ENCODE measurements around the gene CTIF.
A peak's percentile ranks its signal among the peaks of the same experiment; 100 is the strongest.

Gene CTIF

GRCh38 chr18:48533340-48534070 is 5.3 kb upstream of the CTIF start:
- DNase-seq = no peak

DNA sequence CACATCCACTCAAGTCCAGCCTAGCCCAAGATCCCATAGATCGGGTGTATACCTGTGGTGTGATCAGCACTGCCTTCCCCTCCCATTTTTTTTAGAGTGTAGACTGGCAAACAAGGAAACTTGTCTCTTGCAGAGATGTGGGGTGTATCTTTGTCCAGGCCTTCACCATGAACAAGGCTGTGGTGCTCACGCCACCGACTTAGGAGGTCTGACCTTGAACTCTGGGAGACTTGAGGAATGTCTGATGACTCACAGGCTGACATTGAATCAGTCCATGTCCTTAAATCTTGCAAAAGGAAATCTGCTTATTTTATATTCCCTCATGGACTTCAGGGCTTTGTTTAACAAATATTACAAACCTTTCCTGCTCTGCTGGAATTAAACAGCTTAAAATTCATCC is 4.5 kb upstream of the CTIF start:
- DNase-seq = no peak

DNA sequence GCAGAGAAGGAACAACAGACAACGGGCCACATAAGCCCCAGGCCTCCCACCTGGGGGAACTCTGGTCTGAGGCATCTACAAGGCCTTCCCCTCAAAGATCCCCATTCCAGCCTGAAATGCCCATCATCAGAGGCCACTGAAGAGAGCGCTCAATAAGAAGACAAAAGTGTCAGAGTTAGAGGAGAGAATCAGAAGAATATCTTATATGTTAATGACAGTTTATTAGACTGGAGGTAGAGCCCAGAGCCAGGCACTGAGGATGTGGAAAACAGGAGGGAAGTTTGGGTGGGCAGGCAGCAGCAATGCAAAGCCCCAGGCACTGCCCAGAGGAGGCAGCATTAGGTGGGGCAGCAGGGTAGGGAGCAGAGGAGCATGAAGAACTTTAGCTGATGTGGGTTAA is 2.9 kb upstream of the CTIF start:
- DNase-seq = no peak

DNA sequence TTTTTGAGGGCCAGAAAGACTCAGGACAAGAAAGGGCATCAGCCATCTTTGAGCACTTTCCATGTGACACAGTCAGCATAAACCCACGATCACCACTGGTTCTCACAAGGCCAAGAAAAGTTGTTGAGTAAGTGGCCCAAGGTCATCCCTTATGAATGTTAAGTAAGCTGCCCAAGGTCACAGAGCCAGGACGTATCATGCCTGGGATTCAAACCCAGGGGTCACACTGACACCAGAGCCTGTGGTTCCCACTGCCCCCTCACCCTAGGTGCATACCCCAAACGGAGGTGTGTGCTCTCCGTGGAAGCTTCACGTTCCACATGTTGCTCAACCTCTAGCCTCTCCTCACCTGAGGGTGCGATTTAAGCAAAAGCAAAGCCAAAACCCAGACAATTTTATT is 2.3 kb upstream of the CTIF start:
- DNase-seq = no peak

- DNase-seq = peak; percentile 66
Observed at GRCh38 chr18:48539406-48540250, 797 bp downstream of the CTIF start.

GRCh38 chr18:48540251-48541025 is 1.6 kb downstream of the CTIF start:
- peak; percentile 81 for DNase-seq

GRCh38 chr18:48541026-48541746 is 2.4 kb downstream of the CTIF start:
- peak; percentile 79 for DNase-seq

- DNase-seq = no peak
Observed at GRCh38 chr18:48541747-48542400, 3.0 kb downstream of the CTIF start.

- no peak for DNase-seq
Observed at GRCh38 chr18:48542513-48543181, 3.8 kb downstream of the CTIF start.

GRCh38 chr18:48543228-48543627 is 4.4 kb downstream of the CTIF start:
- no peak for DNase-seq

GRCh38 chr18:48544116-48544515 is 5.3 kb downstream of the CTIF start:
- no peak for DNase-seq

DNA sequence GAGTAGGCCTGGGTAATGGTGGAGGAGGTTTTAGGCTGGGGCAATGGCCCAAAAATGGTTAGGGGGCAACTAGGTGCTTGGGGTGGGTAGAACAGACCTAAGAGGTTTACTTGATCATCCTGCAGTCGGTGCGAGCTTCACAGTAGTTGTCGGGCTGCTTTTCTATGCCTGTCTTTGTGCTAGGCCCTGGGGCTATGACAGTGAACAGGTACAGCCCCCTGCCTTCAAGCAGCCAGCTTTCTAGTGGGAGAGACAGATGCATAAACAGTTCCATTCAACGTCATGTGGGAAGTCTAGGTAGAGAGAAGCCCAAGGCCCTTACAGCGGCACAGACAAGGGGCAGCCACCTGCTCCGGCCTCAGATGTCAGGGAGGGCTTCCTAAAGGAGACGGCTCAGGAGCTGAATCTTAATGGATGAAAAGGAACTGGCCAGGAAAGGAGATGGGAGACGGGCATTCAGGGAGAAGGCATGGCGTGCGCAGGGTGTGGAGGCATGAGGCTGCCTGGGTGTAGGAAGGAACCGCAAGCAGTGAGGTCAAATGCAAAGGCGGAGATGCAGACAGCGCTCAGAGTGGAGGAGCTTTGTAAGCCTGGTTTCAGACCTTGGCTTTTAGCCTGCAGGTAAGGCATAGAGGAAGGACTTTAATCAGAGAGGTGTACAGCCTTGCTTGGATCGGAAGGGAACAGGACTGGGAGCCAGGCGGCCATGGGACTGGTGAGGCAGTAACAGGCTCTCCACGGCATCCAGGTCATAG is 6.0 kb downstream of the CTIF start:
- no peak for DNase-seq

GRCh38 chr18:48545757-48546321 is 7.0 kb downstream of the CTIF start:
- DNase-seq = peak; percentile 85

DNA sequence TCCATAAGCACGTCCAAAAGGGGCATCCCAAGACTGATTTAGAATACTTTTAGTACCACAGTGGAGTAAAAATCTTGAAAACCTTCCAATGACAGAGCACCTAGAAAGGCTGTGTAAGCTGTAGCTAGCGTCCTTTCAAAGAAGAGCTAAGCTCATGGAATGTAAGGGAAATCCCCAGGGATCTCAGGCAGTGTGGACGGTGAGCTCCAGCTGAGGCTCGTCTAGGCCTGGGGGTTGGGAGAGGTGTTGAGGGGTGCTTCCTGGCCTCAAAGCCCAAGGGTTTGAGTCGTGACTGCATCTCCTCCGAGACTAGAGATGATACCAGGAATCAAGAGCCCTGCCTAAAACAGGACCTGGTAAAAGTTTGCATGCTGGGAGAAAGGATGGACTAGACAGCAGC is 7.6 kb downstream of the CTIF start:
- no peak for DNase-seq

DNA sequence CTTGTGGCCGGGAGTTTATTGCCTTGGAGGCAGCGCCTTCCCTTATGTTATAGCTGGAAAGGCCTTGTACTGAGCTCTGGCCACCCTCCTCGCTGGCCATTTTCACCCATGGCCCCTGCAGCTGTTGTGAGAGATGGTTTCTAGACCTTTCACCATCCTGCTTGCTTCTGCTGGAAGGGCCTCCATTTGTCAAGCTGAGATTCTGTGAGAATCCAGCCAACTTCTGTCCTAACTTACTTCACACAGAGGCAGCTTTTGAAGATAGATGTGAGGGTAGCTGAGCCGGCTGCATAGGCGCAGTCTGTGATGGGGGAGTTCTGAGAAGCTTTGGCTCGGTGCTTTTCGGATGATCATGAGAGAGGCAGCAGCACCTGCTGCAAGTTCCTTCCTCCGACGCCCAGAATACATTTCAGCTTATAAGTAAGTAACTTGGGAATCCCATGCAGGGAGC is 8.7 kb downstream of the CTIF start:
- no peak for DNase-seq

- DNase-seq = no peak
Observed at GRCh38 chr18:48548011-48548771, 9.4 kb downstream of the CTIF start.

GRCh38 chr18:48548921-48549320 is 10.1 kb downstream of the CTIF start:
- DNase-seq = no peak

GRCh38 chr18:48550101-48550729 is 11.4 kb downstream of the CTIF start:
- DNase-seq = no peak

GRCh38 chr18:48551100-48551499 is 12.3 kb downstream of the CTIF start:
- no peak for DNase-seq

Measured in OCI-M1 (cell line).